ENCODE results near the gene UGT1A9.
"Not testable (repeated sequence)": the region's sequence is repeated elsewhere in the genome, so short reads cannot be mapped to it uniquely, and the experiment has no call there.

Gene UGT1A9

DNA sequence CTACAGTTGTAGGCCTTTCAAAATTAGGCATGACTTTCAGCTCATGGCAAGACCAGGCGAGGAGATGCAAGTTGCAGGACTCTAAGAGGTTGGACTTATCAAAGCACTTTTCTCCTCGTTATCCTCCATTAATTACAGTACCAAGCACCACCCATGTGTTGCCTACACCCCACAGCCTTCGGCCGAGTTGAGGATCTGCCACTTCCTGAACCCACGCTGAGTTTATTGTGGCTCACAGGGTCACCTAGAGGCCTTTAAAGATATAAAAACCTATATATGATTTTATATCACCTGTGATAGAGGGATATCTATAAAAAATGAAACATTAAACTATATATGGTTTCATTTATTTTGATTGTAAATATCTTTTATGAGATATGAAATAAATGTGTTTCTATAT, 32.9 kb upstream of the UGT1A9 start:
- TF ChIP-seq CTCF (IDR thresholded peaks at IDR 0.05; ENCODE audit: low read depth, low read length, poor library complexity, severe bottlenecking) (no peak), EZH2phosphoT487 (IDR thresholded peaks at IDR 0.05; ENCODE audit: borderline replicate concordance, low read length) (no peak)
- H3K4me2 ChIP-seq (ENCODE audit: low read length): no peak overlapping the region; the same call in 1 of the 2 replicates
- H3K27ac ChIP-seq (ENCODE audit: low read depth, low read length): no peak overlapping the region
- H3K4me3 ChIP-seq (ENCODE audit: low read length): no peak overlapping the region
- no peaks in the 10 kb centered on the region for H3K36me3 ChIP-seq (ENCODE audit: control insufficient read depth, low read length)
- no peaks in the 10 kb centered on the region for H4K20me1 ChIP-seq (ENCODE audit: control insufficient read depth, insufficient read depth, low read depth, low read length)
- no peaks in the 10 kb centered on the region for H3K27me3 ChIP-seq (ENCODE audit: control insufficient read depth, low read length)
- H3K79me2 ChIP-seq (ENCODE audit: control insufficient read depth, low read length): no peaks in the 10 kb centered on the region
- H3K9me2 ChIP-seq (replicated peaks; ENCODE audit: control insufficient read depth, low read length): no peaks in the 10 kb centered on the region
- H3K9me3 ChIP-seq (ENCODE audit: control insufficient read depth, insufficient read depth, low read length): no peaks in the 10 kb centered on the region
- peaks cover 8% of the 10 kb centered on the region for H3K4me1 ChIP-seq (ENCODE audit: control insufficient read depth, low read length)
- no peaks in the 10 kb centered on the region for H3F3A ChIP-seq (ENCODE audit: control insufficient read depth, insufficient read depth)

DNA sequence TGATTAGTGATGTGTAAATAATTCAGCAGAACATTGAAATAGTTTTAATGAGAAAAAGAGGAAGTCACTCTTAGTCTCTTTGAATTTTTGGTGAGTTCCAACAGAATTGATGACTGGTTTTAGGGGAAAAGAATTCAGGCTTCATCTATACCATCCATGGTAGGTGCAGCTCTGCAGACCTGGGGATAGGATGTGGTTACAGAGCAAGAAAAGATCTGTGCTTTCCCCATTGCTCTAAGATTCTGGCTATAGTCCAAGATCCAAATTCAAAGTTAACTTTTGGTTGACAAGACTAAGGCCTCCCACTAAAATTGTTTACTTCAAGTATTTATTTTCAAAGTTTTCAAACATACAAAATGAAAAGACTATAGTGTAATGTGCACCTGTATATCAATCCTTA, 31.8 kb upstream of the UGT1A9 start:
- Histone ChIP-seq H3K9me2 (replicated peaks; ENCODE audit: control insufficient read depth, low read length) (no peaks in the 10 kb centered on the region), H3K4me3 (ENCODE audit: low read length) (no peak overlapping the region), H3K4me1 (ENCODE audit: control insufficient read depth, low read length) (peaks cover 8% of the 10 kb centered on the region), H3F3A (ENCODE audit: control insufficient read depth, insufficient read depth) (no peaks in the 10 kb centered on the region), H4K20me1 (ENCODE audit: control insufficient read depth, insufficient read depth, low read depth, low read length) (no peaks in the 10 kb centered on the region), H3K27ac (ENCODE audit: low read depth, low read length) (no peak overlapping the region), H3K9me3 (ENCODE audit: control insufficient read depth, insufficient read depth, low read length) (peaks cover 2% of the 10 kb centered on the region; the same call in 1 of the 2 replicates), H3K27me3 (ENCODE audit: control insufficient read depth, low read length) (no peaks in the 10 kb centered on the region), H3K4me2 (ENCODE audit: low read length) (no peak overlapping the region), H3K36me3 (ENCODE audit: control insufficient read depth, low read length) (no peaks in the 10 kb centered on the region), H3K79me2 (ENCODE audit: control insufficient read depth, low read length) (no peaks in the 10 kb centered on the region)
- TF ChIP-seq CTCF (IDR thresholded peaks at IDR 0.05; ENCODE audit: low read depth, low read length, poor library complexity, severe bottlenecking): no peak
- TF ChIP-seq EZH2phosphoT487 (IDR thresholded peaks at IDR 0.05; ENCODE audit: borderline replicate concordance, low read length): no peak

- Histone ChIP-seq H3K36me3 (ENCODE audit: control insufficient read depth, low read length) (no peaks in the 10 kb centered on the region), H4K20me1 (ENCODE audit: control insufficient read depth, insufficient read depth, low read depth, low read length) (no peaks in the 10 kb centered on the region), H3K27ac (ENCODE audit: low read depth, low read length) (no peak overlapping the region), H3K9me2 (replicated peaks; ENCODE audit: control insufficient read depth, low read length) (no peaks in the 10 kb centered on the region), H3K79me2 (ENCODE audit: control insufficient read depth, low read length) (no peaks in the 10 kb centered on the region), H3K4me2 (ENCODE audit: low read length) (no peak overlapping the region), H3K9me3 (ENCODE audit: control insufficient read depth, insufficient read depth, low read length) (peaks cover 14% of the 10 kb centered on the region; the same call in 1 of the 2 replicates), H3F3A (ENCODE audit: control insufficient read depth, insufficient read depth) (no peaks in the 10 kb centered on the region), H3K4me3 (ENCODE audit: low read length) (no peak overlapping the region), H3K4me1 (ENCODE audit: control insufficient read depth, low read length) (peaks cover 8% of the 10 kb centered on the region), H3K27me3 (ENCODE audit: control insufficient read depth, low read length) (no peaks in the 10 kb centered on the region)
- TF ChIP-seq CTCF (IDR thresholded peaks at IDR 0.05; ENCODE audit: low read depth, low read length, poor library complexity, severe bottlenecking) (peak; percentile 34), EZH2phosphoT487 (IDR thresholded peaks at IDR 0.05; ENCODE audit: borderline replicate concordance, low read length) (no peak)
These were observed 28.6 kb upstream of the UGT1A9 start for GRCh38 chr2:233643128-233643527.

GRCh38 chr2:233646033-233646432, 25.7 kb upstream of the UGT1A9 start:
- H3K27ac ChIP-seq (ENCODE audit: low read depth, low read length); H3F3A ChIP-seq (ENCODE audit: control insufficient read depth, insufficient read depth); H3K9me2 ChIP-seq (replicated peaks; ENCODE audit: control insufficient read depth, low read length); H3K36me3 ChIP-seq (ENCODE audit: control insufficient read depth, low read length); H3K4me2 ChIP-seq (ENCODE audit: low read length); H3K4me1 ChIP-seq (ENCODE audit: control insufficient read depth, low read length); H3K79me2 ChIP-seq (ENCODE audit: control insufficient read depth, low read length); H3K27me3 ChIP-seq (ENCODE audit: control insufficient read depth, low read length); H4K20me1 ChIP-seq (ENCODE audit: control insufficient read depth, insufficient read depth, low read depth, low read length); H3K4me3 ChIP-seq (ENCODE audit: low read length): not testable (repeated sequence)
- peaks cover 14% of the 10 kb centered on the region; the same call in 1 of the 2 replicates for H3K9me3 ChIP-seq (ENCODE audit: control insufficient read depth, insufficient read depth, low read length)
